Naive B cell (primary cell): ENCODE results near the gene CA6. TPM values are rescaled to one million over a fixed set of nuclear protein-coding genes. Genes with fewer than 3 reads are reported as not detected.
"Not testable (repeated sequence)": the region's sequence is repeated elsewhere in the genome, so short reads cannot be mapped to it uniquely, and the experiment has no call there.

Experiments
- ATAC-seq, 2 donors: fragments of 150-1000 bp; cut with Tn5 transposase; 2 replicates each; pipeline ENCODE4 v1.10.0; 2021; ENCODE audit warnings: low read depth in 2 of 2, mild to moderate bottlenecking in 2 of 2, moderate library complexity in 2 of 2
- DNase-seq: peaks from one replicate; pipeline ENCODE4 v3.0.0; 2022
- H3K27ac Mint-ChIP-seq, 6 donors: one replicate each; pipeline ENCODE4 v1.8.0; 2020 to 2022; ENCODE audit warnings: mild to moderate bottlenecking in 6 of 6, mixed read lengths in 6 of 6, moderate library complexity in 5 of 6, inconsistent platforms in 2 of 6
- H3K27me3 Mint-ChIP-seq, 3 donors: one replicate each; pipeline ENCODE4 v1.8.0; 2021 to 2022; ENCODE audit warnings: mixed read lengths in 3 of 3, mild to moderate bottlenecking in 1 of 3
- H3K36me3 Mint-ChIP-seq, 2 donors: one replicate each; pipeline ENCODE4 v1.8.0; 2020 to 2022; ENCODE audit warnings: mixed read lengths in 2 of 2, inconsistent platforms in 1 of 2, mild to moderate bottlenecking in 1 of 2
- H3K4me1 Mint-ChIP-seq, 3 donors: one replicate each; pipeline ENCODE4 v1.8.0; 2020 to 2022; ENCODE audit warnings: mixed read lengths in 3 of 3, inconsistent platforms in 1 of 3, mild to moderate bottlenecking in 1 of 3, moderate library complexity in 1 of 3
- H3K4me3 Mint-ChIP-seq, 8 donors: one replicate each; pipeline ENCODE4 v1.8.0; 2020 to 2022; ENCODE audit warnings: mild to moderate bottlenecking in 8 of 8, mixed read lengths in 8 of 8, moderate library complexity in 8 of 8, inconsistent platforms in 2 of 8
- H3K9me3 Mint-ChIP-seq, 7 donors: one replicate each; pipeline ENCODE4 v1.8.0; 2020 to 2022; ENCODE audit warnings: mixed read lengths in 7 of 7, mild to moderate bottlenecking in 5 of 7, inconsistent platforms in 2 of 7, moderate library complexity in 1 of 7
- polyA plus RNA-seq, 6 donors: library from polyadenylated mRNA; unstranded; fragments of 300-500 nt; fragmentation: Illumina TruSeq; gene quantifications; one replicate each; pipeline ENCODE4 v1.2.3, GENCODE V29; 2021; ENCODE audit warnings: low read depth in 6 of 6

The CA6 gene
- polyA plus RNA-seq, 6 donors from 2014 or later: not detected

DNA sequence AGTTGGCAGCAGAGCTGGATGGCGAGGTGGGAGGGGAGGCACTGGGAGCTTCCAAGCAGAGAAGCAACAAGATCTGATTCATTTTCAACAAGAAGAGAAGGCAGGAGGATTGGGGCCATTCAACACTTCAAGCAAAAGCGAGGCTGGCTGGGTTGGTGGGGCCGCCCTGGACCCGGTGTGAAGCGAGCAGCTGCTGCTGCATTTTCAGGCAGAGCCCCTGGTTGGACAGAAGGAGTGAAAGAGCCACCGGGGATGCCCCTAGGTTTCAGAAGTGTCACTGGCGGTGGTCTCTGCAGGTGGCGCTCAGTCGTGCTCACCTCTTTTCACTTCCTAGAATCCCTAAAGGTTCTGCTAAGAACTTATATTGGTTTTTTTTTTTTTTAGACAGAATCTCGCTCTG, 62.6 kb downstream of the CA6 start:
- ATAC-seq (peak in 1 of 2 donors; percentile 63), DNase-seq (no peak)
- Mint-ChIP-seq H3K4me1 (peaks cover 32 to 69% (median 36%) of the 10 kb centered on the region in 3 donors), H3K27ac (peak overlapping the region in 3 of 6 donors; percentile 72 to 93 (median 85)), H3K36me3 (no peaks in the 10 kb centered on the region), H3K4me3 (peak overlapping the region in 2 of 8 donors; percentile 19 to 52), H3K9me3 (no peaks in the 10 kb centered on the region), H3K27me3 (peaks cover 0 to 15% (median 0%) of the 10 kb centered on the region in 3 donors)

DNA sequence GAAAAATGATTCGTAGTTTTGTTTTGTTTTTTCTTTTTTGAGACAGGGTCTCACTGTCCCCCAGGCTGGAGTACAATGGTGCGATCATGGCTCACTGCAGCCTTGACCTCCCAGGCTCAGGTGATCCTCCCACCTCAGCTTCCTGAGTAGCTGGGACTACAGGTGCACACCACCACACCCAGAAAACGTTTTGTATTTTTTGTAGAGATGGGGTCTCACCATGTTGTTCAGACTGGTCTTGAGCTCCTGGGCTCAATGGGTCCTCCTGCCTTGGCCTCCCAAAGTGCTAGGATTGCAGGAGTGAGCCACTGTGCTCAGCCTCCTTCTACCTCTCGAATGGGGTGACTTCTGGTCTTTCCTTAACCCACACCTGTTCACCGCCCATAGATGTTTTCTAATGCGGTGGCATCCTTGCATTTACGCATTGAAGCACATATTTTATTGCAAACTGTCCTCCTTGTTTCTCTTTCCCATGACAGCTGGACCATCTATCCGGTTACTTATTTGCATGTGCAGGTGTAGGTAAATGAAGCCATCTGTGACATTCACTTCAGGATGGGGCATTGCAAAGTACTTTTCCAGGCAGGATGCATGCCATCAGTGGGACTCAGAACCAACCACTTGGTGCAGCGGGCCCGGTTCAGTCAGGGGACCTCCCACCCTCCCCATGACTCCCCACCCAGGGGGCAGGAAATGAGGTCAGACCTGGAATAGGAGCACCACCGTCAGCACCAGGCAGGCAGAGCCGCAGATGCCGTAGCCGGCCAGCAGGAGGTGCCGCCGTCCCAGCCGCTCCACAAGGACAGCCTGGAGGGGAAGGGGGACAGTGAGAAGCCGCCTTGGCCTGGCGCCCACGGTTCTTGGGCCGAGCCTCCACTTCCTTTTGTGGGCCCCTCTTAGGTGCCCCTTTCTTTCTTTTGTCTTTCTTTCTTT, 64.0 kb downstream of the CA6 start:
- H3K27me3 Mint-ChIP-seq: peaks cover 0 to 15% (median 0%) of the 10 kb centered on the region in 3 donors
- H3K4me3 Mint-ChIP-seq: peak overlapping the region in 1 of 8 donors; percentile 2
- ATAC-seq (peak; percentile 23 to 53), DNase-seq (no peak)
- H3K36me3 Mint-ChIP-seq: no peaks in the 10 kb centered on the region
- no peaks in the 10 kb centered on the region for H3K9me3 Mint-ChIP-seq
- H3K27ac Mint-ChIP-seq: peak overlapping the region in 1 of 6 donors; percentile 76
- peaks cover 32 to 66% (median 36%) of the 10 kb centered on the region in 3 donors for H3K4me1 Mint-ChIP-seq

DNA sequence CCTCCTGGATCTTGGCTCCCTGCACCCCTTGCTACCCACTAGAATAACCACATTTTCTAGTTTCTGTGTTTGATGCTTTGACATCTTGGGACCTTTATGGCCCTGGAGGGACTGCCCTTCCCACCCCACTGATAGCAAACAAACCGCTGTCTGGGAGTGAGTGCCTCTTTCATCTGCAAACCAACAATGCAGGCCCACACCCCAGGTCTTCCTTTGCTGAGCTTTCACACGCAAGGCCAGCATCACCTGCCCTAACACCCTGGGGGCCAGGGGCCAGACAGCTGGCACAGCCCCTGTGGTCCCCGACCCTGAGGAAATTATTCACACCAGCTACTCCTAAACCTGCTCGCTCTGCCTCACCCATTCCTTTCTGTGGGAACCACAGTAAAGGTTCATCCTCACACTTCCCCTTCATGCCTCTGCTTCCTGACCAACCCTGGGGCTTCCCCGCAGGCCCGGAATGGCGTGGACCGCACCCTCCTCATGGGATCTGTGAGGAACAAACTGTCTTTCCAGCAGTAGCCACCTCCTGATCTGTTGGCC, 65.2 kb downstream of the CA6 start:
- Mint-ChIP-seq H3K27ac (peak overlapping the region in 2 of 6 donors; percentile 69 to 96), H3K36me3 (no peaks in the 10 kb centered on the region), H3K9me3 (no peaks in the 10 kb centered on the region), H3K27me3 (peaks cover 0 to 15% (median 0%) of the 10 kb centered on the region in 3 donors), H3K4me1 (peaks cover 37 to 66% (median 44%) of the 10 kb centered on the region in 3 donors), H3K4me3 (peak overlapping the region in 6 of 8 donors; percentile 2 to 73 (median 24))
- DNase-seq: no peak
- ATAC-seq: no peak

DNA sequence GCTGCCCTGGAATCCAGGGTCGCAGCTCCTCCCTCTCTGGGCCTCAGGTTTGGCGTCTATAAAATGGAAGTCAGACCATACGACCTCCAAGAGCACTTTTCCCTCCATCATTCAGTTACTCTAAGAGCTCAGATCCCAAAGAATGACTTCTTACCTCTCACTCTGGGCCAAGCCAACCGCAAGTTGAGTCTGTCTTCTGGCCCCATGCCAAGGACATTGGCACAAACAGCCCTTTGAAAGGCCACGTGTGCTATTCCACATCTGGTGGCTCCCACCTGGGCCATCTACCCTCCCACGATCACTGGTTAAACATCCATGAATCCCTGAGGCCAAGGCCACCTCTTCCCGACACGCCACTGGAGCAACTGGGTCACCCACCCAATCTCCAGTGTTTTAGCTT, 68.2 kb downstream of the CA6 start:
- no peaks in the 10 kb centered on the region for H3K36me3 Mint-ChIP-seq
- ATAC-seq: no peak
- no peaks in the 10 kb centered on the region for H3K9me3 Mint-ChIP-seq
- H3K27ac Mint-ChIP-seq: peak overlapping the region in 2 of 6 donors; percentile 11 to 45
- peaks cover 0 to 15% (median 8%) of the 10 kb centered on the region in 3 donors for H3K27me3 Mint-ChIP-seq
- DNase-seq: no peak
- no peak overlapping the region for H3K4me3 Mint-ChIP-seq
- peaks cover 40 to 53% (median 44%) of the 10 kb centered on the region in 3 donors for H3K4me1 Mint-ChIP-seq

DNA sequence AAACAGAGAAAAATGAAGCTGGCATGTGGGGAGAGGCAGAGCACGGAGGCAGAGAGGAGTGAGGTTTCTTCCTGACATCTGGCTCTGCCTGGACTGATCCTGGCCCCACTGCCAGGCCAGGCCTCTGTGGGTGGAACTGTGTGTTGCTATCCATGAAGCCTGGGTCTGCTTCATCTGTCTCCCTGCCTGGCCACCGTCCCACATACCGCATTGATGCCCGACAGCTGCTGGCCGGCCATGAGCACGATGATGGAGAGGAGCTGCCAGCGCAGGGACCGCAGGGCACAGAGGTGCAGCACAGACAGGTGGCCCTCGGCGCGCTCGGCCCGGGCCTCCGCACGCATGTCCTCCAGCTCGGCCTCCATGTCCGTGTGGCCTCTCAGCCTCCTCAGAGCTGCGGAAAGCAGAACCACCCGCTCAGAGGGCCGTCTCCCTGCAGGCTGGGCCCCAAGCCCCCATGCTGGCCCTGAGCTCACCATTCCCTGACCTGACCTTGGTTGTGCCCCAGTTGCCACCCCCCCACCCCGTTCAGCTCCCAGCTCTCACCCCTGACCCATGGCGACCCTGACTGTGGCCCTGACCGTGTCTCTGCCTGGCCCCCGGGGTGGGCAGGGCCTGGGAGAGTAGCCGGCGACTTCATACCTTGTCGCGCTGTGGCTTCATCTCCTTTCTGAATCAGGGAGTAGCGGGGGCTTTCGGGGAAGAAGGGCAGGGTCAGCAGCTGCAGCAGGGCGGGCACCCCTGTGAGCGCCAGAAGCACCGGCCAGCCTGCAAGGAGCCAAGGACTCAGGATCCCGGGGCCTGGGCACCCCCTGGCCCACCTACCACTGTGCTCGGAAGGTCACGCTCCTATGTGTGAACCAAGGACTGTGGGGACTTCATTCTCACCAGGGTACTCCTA, 69.1 kb downstream of the CA6 start:
- Mint-ChIP-seq H3K9me3 (no peaks in the 10 kb centered on the region), H3K4me1 (peaks cover 38 to 45% (median 39%) of the 10 kb centered on the region in 3 donors), H3K27me3 (peaks cover 0 to 15% (median 8%) of the 10 kb centered on the region in 3 donors), H3K27ac (no peak overlapping the region), H3K4me3 (no peak overlapping the region), H3K36me3 (no peaks in the 10 kb centered on the region)
- DNase-seq (no peak), ATAC-seq (no peak)

DNA sequence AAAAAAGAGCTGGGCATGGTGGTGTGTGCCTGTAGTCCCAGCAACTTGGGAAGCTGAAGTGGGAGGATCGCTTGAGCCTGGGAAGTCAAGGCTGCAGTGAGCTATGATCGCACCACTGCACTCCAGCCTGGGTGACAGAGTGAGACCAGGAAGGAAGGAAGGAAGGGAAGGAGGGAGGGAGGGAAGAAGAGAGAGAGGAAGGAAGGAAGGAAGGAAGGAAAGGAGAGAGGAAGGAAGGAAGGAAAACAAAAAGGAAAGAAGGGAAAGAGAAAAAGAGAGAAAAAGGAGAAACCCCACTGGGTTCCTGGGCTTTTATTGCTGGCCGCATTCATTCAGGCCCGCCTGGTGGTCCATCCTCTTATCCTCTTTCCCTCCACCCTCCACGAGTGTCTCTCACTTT, 70.8 kb downstream of the CA6 start:
- ATAC-seq: no peak
- no peak for DNase-seq
- Mint-ChIP-seq H3K27me3 (peaks cover 0 to 8% (median 6%) of the 10 kb centered on the region in 3 donors), H3K9me3 (no peaks in the 10 kb centered on the region), H3K4me3 (peak overlapping the region in 1 of 8 donors; percentile 20), H3K36me3 (no peaks in the 10 kb centered on the region), H3K27ac (peak overlapping the region in 2 of 6 donors; percentile 65 to 92), H3K4me1 (peaks cover 22 to 35% (median 25%) of the 10 kb centered on the region in 3 donors)

DNA sequence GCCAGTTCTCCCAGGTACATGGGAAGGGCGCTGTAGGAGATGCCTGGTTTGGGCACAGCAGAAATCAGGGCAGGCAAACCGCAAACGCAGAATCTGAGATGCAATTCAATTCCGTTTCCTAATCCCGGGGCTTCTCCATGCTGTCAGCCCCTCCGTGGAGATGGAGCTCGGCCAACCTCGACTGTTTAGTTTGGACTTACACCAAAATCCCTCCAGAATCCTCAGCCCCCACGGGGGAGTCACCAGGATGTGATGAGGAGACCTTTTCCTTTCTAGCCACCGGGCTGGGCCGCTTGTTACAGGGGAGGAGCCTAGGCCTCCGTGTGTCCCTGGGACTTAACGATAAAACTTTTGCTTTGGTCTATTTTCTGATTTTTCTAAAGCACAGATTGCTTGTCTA, 72.7 kb downstream of the CA6 start:
- H3K27me3 Mint-ChIP-seq: peaks cover 0 to 8% (median 6%) of the 10 kb centered on the region in 3 donors
- H3K9me3 Mint-ChIP-seq: no peaks in the 10 kb centered on the region

DNA sequence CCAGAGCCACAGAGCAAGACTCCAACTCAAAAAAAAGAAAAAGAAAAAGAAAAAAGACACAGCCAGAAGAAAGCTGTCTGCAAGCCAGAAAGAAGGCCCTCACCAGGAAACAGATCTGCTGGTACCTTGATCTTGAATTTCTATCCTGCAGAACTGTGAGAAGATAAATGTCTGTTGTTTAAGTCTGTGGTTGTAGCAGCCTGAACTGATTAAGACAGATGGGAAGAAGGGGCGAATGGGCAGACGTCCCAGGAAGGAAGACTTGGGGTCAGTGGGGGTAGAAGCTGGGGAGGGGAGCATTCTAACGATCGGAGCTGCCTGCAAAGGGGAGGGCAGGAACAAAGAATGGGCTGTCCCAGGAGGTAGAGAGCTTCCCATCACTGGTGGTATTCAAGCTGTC, 74.2 kb downstream of the CA6 start:
- H3K27ac Mint-ChIP-seq: peak overlapping the region in 1 of 6 donors; percentile 63
- H3K36me3 Mint-ChIP-seq: no peaks in the 10 kb centered on the region
- peaks cover 14 to 24% (median 19%) of the 10 kb centered on the region in 3 donors for H3K4me1 Mint-ChIP-seq
- H3K27me3 Mint-ChIP-seq: peaks cover 0 to 8% (median 6%) of the 10 kb centered on the region in 3 donors
- H3K4me3 Mint-ChIP-seq: no peak overlapping the region
- DNase-seq (no peak), ATAC-seq (no peak)
- H3K9me3 Mint-ChIP-seq: no peaks in the 10 kb centered on the region

More for the DNA sequence above, 72.7 kb downstream of the CA6 start:
- Mint-ChIP-seq H3K4me3 (no peak overlapping the region), H3K36me3 (no peaks in the 10 kb centered on the region), H3K27ac (no peak overlapping the region), H3K4me1 (peaks cover 14 to 24% (median 19%) of the 10 kb centered on the region in 3 donors)
- DNase-seq (no peak), ATAC-seq (no peak)

DNA sequence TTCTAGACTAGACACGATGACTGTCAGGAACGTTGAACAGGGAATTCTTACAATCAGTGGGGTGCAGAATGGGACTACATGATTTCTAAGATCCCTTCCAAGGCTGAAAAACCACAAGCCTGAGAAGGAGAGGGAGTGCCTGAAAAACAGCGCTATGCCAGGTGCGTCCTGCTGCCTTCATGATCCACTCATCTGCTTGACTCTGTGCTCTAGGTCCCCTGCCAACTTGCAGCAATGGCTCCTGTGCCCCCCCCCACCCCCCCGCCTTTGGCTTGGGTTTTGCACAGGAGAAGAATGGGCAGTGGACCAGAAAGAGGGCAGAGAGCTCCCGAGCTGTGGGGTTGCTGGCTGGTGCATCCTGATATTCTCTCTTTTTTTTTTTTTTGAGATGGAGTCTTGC, 74.6 kb downstream of the CA6 start:
- ATAC-seq (no peak), DNase-seq (no peak)
- Mint-ChIP-seq H3K36me3 (no peaks in the 10 kb centered on the region), H3K4me1 (peaks cover 12 to 22% (median 17%) of the 10 kb centered on the region in 3 donors), H3K27me3 (peaks cover 0 to 8% (median 6%) of the 10 kb centered on the region in 3 donors), H3K9me3 (no peaks in the 10 kb centered on the region), H3K27ac (peak overlapping the region in 1 of 6 donors; percentile 63), H3K4me3 (no peak overlapping the region)

DNA sequence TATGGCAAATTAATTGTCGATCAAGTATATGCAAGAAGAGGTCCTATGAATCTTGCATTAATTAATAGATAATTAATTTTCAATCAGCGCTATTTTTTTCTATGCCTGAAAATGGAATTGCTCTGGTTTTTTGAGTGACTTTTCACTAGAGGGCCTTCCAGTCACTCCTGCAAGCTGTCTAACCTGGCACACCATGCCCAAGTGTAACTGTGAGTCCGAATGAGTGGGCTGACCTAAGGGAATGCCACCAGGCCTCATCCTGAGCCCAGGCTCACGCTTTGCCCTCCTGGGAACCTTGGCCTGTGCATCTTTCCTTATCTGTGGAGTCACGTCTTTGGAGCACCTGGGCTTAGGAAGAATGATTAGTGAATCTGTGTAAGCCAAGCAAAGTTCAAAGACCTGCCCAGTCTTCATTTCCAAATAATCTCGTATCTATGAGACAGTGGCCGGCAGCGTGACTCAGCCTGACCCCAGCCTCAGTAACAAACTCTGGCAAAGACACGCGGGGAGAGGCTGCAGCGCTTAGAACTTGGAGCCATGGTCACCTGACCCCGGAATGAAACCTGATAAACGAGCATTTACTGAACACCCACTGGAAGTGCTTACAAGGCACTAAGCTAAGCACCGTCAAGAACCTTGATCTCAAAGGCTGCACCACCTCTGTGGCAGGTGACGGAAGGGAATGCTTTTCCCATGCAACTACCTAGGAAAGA, 76.5 kb downstream of the CA6 start:
- H3K4me1 Mint-ChIP-seq, H3K4me3 Mint-ChIP-seq, ATAC-seq, H3K36me3 Mint-ChIP-seq, DNase-seq, H3K27me3 Mint-ChIP-seq, H3K9me3 Mint-ChIP-seq: not testable (repeated sequence)
- H3K27ac Mint-ChIP-seq: peak overlapping the region in 2 of 6 donors; percentile 36 to 49

DNA sequence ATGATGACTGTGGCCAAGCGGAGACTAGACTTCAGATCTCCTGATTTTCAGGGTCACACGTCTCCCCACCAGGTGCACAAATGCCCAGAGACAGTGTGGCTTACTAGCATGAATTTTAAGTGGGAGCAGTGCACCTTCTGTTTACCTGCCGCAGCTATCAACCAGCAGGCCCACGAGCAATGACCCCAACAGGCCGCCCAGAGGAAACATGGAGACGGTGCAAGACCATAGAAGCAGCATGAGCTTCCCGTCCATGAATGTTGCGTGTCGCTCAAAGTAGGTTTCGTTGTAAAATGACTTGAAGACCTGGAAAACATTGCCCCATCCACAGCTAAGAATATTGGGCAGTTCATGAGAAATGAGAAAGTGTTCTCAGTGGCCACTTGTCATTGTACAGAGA, 77.1 kb downstream of the CA6 start:
- Mint-ChIP-seq H3K27ac (peak overlapping the region in 1 of 6 donors; percentile 39), H3K4me3 (no peak overlapping the region), H3K4me1 (peaks cover 0 to 7% (median 7%) of the 10 kb centered on the region in 3 donors), H3K36me3 (no peaks in the 10 kb centered on the region), H3K27me3 (peaks cover 0 to 4% (median 1%) of the 10 kb centered on the region in 3 donors), H3K9me3 (no peaks in the 10 kb centered on the region)
- ATAC-seq: no peak
- DNase-seq: no peak
